OCI-LY1 (cell line): Measurements from ENCODE around the gene COIL.

Experiments used
- H2AFZ ChIP-seq: fragments of 200-600 bp; sonication (generic), shearing (Covaris generic); 2 replicates; pipeline ENCODE4 v1.6.0; 2014; ENCODE audit warnings: antibody characterized with exemption, mild to moderate bottlenecking, low read length
- H3F3A ChIP-seq: fragments of 200-600 bp; sonication (generic), shearing (Covaris generic); 2 replicates; pipeline ENCODE4 v1.6.0; 2014; ENCODE audit warnings: mild to moderate bottlenecking, antibody characterized with exemption, low read length, moderate library complexity; ENCODE audit not compliant: insufficient read depth
- H3K27ac ChIP-seq: fragments of 200-600 bp; sonication (generic); 2 replicates; pipeline ENCODE4 v1.5.1; 2014; ENCODE audit warnings: low read length, mixed run types, mild to moderate bottlenecking, low read depth; ENCODE audit not compliant: poor library complexity, severe bottlenecking
- H3K27me3 ChIP-seq: fragments of 200-600 bp; sonication (generic); 2 replicates; pipeline ENCODE4 v1.6.0; 2014; ENCODE audit warnings: antibody characterized with exemption, mild to moderate bottlenecking, low read length, moderate library complexity; ENCODE audit not compliant: insufficient read depth
- H3K36me3 ChIP-seq: fragments of 200-600 bp; sonication (generic); 2 replicates; pipeline ENCODE4 v1.6.1; 2014; ENCODE audit warnings: mild to moderate bottlenecking, antibody characterized with exemption, low read length, moderate library complexity, mixed read lengths; ENCODE audit not compliant: insufficient read depth
- H3K4me1 ChIP-seq: fragments of 200-600 bp; sonication (generic); 2 replicates; pipeline ENCODE4 v1.5.1; 2014; ENCODE audit warnings: mild to moderate bottlenecking, low read length, moderate library complexity; ENCODE audit not compliant: insufficient read depth, severe bottlenecking
- H3K4me2 ChIP-seq: fragments of 200-600 bp; sonication (generic), shearing (Covaris generic); 2 replicates; pipeline ENCODE4 v1.6.1; 2014; ENCODE audit warnings: low read length
- H3K4me3 ChIP-seq: fragments of 200-600 bp; sonication (generic); 2 replicates; pipeline ENCODE4 v1.5.1; 2014; ENCODE audit warnings: low read length, low read depth, mild to moderate bottlenecking, mixed read lengths; ENCODE audit not compliant: poor library complexity, severe bottlenecking
- H3K79me2 ChIP-seq: fragments of 200-600 bp; shearing (Covaris generic); 2 replicates; pipeline ENCODE4 v1.6.1; 2016; ENCODE audit warnings: mixed run types, low read length, mixed read lengths; ENCODE audit not compliant: insufficient read depth
- H3K9ac ChIP-seq: fragments of 200-600 bp; sonication (generic), shearing (Covaris generic); 2 replicates; pipeline ENCODE4 v1.6.1; 2014; ENCODE audit warnings: mild to moderate bottlenecking, low read length, mixed read lengths
- H3K9me2 ChIP-seq: fragments of 200-600 bp; sonication (generic), shearing (Covaris generic); 2 replicates; pipeline ENCODE4 v1.6.1; 2014; ENCODE audit warnings: low read depth, mild to moderate bottlenecking, low read length, mixed read lengths
- H3K9me3 ChIP-seq: fragments of 200-600 bp; shearing (Covaris generic); 2 replicates; pipeline ENCODE4 v1.6.1; 2014; ENCODE audit warnings: low read length, mixed read lengths
- H4K20me1 ChIP-seq: fragments of 200-600 bp; sonication (generic), shearing (Covaris generic); 2 replicates; pipeline ENCODE4 v1.6.0; 2016; ENCODE audit warnings: mild to moderate bottlenecking, low read length; ENCODE audit not compliant: insufficient read depth
- CTCF ChIP-seq: fragments of 200-600 bp; sonication (generic), shearing (Covaris generic); IDR thresholded peaks from 2 replicates; pipeline ENCODE4 v1.5.1; 2017; ENCODE audit warnings: mild to moderate bottlenecking, antibody characterized with exemption, low read length, moderate library complexity, mixed read lengths
- EZH2 ChIP-seq: fragments of 200-600 bp; sonication (generic), shearing (Covaris generic); IDR thresholded peaks from 2 replicates; pipeline ENCODE4 v1.8.0; 2017; ENCODE audit warnings: borderline replicate concordance, mixed run types, mild to moderate bottlenecking, antibody characterized with exemption, low read length, moderate library complexity, mixed read lengths

The COIL gene

DNA sequence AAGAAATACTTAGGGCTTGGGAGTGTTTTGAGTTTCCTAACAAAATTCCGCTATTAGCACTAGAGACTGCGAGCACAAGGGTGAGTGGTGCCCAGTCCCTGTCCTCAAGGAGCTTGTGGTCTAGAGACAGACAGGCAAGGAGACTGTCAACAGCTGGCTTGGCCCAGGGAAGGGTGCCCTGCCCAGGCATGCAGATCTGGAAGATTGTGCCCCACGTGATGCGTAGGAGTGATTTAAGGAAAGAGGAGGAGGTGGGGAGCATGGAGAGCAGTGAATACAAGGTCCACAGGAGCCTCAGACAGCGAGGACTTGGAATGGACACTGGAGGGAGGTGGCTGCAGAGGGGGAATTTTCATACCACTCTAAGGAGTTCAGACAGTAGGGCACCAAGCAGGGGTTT, 42.1 kb upstream of the COIL start:
- Histone ChIP-seq H3K27me3 (no peaks in the 10 kb centered on the region), H3F3A (no peaks in the 10 kb centered on the region), H3K9me2 (no peaks in the 10 kb centered on the region), H3K9me3 (no peaks in the 10 kb centered on the region), H2AFZ (no peak overlapping the region), H4K20me1 (no peaks in the 10 kb centered on the region), H3K4me2 (no peak overlapping the region), H3K27ac (no peak overlapping the region), H3K79me2 (no peaks in the 10 kb centered on the region), H3K4me1 (peaks cover 24% of the 10 kb centered on the region), H3K4me3 (no peak overlapping the region), H3K36me3 (peaks cover 21% of the 10 kb centered on the region; the same call in 1 of the 2 replicates), H3K9ac (no peak overlapping the region)
- TF ChIP-seq EZH2 (no peak), CTCF (no peak)

DNA sequence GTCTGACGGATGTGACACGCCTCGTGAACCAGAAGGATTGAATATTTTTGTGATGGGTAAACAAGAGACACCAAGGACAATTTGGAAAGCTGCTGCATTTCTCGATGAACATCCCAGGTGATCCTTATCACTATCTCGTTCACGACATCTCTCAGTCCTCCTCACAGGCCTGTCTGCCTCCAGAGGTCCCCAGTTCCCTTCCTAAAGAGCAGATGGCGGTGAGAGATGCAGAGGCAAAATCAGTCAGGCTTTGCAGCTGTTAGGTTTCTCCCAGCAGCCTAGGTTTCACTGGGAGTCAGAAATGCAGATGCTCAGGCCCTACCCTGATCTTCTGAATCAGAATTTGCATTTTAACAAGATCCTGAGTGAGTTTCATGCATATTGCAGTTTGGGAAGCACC, 40.7 kb upstream of the COIL start:
- Histone ChIP-seq H3K36me3 (peaks cover 30% of the 10 kb centered on the region), H3K27ac (no peak overlapping the region), H3K4me3 (no peak overlapping the region), H3K9me2 (no peaks in the 10 kb centered on the region), H2AFZ (no peak overlapping the region), H3K9me3 (no peaks in the 10 kb centered on the region), H3K4me1 (peaks cover 24% of the 10 kb centered on the region), H3F3A (no peaks in the 10 kb centered on the region), H3K27me3 (no peaks in the 10 kb centered on the region), H4K20me1 (no peaks in the 10 kb centered on the region), H3K4me2 (no peak overlapping the region), H3K79me2 (no peaks in the 10 kb centered on the region), H3K9ac (no peak overlapping the region)
- TF ChIP-seq CTCF (no peak), EZH2 (no peak)

DNA sequence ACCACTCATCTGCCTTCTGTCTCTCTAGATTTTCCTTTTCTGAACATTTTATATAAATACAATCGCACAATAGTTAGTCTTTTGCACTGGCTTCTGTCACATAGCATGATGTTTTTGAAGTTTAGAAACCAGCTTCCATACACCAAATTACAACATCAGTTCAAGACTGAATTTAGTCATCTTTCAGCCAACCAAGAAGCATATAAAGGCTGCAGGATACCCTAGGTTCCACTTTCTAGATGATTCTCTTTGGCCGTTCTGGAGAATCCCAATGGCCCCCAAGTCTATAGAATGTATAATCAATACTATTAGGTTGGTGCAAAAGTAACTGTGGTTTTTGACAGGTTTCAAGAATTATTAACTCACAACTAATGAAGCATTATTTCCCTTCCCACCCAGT, 36.5 kb upstream of the COIL start:
- Histone ChIP-seq H3K4me2 (no peak overlapping the region), H3F3A (no peaks in the 10 kb centered on the region), H3K9me3 (no peaks in the 10 kb centered on the region), H3K79me2 (no peaks in the 10 kb centered on the region), H3K36me3 (peaks cover 39% of the 10 kb centered on the region), H4K20me1 (no peaks in the 10 kb centered on the region), H3K9ac (no peak overlapping the region), H3K27me3 (no peaks in the 10 kb centered on the region), H3K4me1 (no peaks in the 10 kb centered on the region), H2AFZ (no peak overlapping the region), H3K27ac (no peak overlapping the region), H3K9me2 (no peaks in the 10 kb centered on the region), H3K4me3 (no peak overlapping the region)
- TF ChIP-seq EZH2: no peak
- no peak for TF ChIP-seq CTCF
